SKM-1 (cell line): Measurements from ENCODE around the gene DIAPH2.
"Not testable (repeated sequence)": the region's sequence is repeated elsewhere in the genome, so short reads cannot be mapped to it uniquely, and the experiment has no call there.

Experiments
- DNase-seq: peaks from one replicate; lab custom pipeline; 2025; ENCODE audit not compliant: unreplicated experiment; lab: John Stamatoyannopoulos, UW

DIAPH2 gene

DNA sequence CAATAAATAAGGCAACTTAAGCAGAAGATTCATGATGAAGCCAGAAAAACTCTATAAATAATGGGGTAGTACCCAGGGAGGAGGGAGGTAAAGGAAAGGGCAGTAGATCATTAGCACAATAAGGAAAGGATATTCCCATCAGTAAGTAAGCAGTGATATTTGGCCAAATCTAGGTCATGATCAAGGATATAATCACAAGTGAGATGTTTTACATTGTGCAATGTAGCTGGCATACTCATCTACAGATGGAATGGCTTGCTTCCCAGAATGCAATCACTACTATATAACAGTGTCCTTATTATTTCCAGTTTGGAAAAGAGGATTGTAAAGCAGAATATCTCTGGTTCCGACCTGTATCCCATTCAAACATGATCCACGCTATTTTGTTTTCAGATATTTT lies 682.5 kb downstream of the DIAPH2 start:
- no peak for DNase-seq

DNA sequence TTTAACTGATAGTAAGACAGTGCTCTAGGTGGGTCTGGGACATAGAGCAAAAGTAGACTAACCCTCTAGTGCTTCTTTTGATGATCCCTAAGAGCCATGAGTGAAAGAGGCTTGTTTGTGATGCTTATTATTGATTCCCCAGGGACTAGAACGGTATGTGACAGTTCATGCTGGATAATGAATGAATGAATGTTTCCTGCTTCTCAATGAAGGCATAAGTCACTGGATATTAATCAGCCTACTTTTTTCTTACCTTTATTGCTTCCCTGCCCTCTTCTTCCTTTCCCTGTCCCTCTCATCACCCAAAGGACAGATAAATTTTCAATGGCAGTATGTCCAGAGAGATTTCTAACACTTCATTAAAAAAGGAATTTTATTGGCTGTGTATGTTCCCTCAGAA lies 685.3 kb downstream of the DIAPH2 start:
- no peak for DNase-seq

DNA sequence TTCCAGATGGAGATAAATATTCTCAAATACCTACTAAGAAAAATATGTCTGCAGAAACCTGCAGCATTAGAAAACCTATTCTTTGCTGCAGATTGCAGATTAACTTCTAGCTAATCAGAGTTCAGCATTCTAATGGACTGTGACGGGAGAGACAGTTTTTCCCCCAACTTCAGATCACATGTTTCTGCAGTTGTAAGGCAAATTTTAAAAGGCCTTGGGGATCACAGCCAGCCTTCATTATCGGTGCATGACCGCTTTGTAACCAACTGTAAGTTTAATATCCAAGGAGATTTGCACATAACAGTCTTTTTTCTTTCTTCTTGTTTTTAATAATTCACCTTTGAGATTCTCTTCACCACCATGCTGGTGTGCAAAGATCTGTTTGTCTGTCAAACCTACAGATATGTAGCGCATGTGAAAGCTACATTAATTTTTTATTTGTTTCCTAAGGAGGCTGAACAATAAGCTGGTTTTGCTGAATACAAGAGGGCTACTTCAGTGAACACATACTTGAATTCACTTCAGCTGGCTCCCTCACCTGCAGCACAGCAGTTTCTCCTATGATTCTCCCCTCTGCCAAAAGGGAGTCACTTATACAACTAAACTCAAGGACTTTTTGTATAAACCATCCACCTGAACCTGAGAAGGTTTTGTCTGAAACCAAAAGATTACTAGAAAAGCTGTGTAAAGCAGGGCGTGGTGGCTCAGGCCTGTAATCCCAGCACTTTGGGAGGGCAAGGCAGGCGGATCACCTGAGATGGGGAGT lies 687.5 kb downstream of the DIAPH2 start:
- DNase-seq = no peak

DNA sequence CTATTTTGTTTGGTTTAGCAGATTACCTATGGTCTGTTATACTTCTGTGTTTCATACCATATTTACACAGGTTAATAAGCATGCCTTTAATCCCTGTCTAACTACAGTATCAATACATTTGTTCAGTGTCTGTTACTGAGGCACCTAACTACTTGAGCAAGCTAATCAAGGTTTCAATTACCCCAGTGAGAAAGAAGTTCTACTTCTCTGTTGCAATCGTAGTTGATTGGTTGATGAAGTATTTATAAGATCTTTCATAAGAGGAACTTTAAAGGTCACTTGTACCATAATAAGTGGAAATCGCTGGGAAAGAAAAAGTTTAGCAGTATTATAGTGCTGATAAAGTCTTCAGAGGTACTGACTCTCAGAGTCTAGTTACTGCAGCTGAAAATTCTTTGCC lies 689.6 kb downstream of the DIAPH2 start:
- no peak for DNase-seq

DNA sequence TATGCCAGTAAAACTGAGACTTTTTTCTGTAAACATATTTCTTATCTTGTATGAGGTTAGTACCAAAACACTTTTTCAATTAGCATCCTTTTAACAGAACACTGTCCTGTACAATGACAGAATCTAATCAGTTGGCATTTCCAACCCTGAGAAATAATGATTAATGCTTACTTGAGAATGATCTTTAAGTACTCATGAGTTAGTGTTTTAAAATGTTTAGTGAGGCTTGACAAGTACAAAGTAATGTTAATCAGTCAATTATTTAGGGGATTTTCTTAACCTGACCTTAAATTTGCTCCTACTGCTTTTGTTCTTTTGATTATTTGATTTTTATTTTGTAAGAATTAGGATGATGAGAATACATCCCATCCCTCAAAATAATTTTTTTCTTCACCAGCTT lies 695.6 kb downstream of the DIAPH2 start:
- no peak for DNase-seq

DNA sequence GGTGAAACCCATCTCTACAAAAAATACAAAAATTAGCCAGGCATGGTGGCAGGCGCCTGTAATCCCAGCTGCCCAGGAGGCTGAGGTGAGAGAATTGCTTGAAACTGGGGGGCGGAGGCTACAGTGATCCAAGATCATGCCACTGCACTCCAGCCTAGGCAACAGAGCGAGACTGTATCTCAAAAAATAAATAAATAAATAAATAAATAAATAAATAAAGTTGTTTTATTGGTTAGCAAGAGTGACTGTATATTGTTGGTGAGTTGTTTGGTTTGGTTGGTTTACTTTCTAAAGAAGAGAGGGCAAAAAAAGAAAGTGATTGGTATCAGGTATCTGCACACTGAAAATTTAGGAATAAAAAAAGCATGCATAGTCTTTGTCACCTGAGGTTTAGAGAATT lies 700.0 kb downstream of the DIAPH2 start:
- no peak for DNase-seq

DNA sequence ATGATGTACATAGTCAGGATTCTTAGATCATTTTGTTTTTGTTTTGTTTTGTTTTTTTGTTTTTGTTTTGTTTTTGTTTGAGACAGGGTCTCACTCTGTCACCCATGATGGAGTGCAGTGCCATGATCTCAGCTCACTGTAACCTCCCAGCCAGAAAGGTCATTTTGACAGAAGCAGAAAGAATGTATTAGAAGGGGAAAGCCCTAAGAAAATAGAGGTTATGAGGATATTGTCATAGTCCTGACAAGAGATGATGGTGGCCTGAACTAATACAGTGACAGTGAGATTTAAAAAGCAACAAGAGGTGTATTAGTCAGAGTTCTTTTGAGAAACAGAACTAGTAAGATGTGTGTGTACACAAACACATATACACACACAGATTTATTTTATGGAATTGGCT lies 702.4 kb downstream of the DIAPH2 start:
- no peak for DNase-seq

DNA sequence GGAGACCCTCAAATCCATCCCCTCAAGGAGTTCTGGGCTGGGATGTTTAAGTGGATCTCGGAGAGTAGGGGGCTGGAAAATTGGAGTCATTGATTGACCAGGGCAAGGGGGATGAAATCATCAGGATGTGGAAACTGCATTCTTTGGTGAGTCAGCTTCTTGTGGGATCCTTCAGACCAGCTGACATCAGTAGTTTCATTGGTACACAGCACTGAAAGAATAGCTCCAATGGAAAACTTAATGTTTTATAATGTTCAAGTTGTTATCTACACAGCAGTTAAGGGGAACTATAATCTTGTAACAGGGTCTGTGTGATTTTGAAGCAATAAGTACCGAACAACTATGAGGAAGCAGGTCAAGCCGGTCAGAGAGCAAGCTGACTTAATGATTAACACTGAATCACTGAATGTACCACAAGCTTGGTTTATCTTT lies 705.1 kb downstream of the DIAPH2 start:
- DNase-seq = no peak

DNA sequence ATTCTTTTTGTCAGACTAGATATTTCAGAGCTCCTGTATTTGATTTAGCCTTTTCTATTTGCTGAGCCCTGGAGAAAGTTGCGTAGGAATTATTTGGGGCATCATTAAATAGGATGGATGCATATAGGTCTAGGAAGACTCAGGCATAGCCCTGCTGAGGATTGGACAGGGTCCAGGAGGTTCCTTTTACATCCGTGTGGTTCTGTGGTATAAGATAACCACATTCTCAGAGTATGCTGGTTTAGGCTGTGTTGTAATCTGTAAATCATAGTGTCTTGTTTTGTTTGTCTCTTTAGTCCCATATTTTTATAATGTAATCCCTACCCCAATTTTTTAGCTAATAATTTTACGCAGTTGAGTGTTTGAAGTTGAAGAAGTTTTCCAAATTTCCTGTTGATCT lies 712.7 kb downstream of the DIAPH2 start:
- no peak for DNase-seq

DNA sequence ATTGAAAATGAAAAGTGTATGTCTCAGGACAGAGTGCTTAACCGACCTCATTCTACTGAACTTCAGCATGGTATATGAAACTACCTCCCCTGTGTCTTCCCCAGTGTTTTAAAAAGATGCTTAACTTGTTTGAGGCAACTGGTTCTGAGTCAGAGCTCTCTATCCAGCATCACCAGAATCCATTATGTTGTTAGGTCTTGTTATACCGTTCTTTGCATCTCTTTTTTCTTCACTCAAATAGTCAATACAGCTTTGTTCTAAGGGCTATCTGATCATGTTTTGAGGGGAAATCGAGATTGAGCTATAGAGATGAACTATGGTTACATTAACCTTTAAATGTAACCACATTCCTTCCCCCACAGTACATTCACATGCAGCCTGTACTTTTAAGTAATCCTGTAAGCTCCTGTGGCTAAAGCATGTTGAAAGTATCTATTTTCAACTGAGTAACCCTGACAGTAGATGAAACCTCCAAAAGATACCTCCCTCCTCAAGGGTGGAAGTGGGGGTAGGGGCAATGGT lies 713.4 kb downstream of the DIAPH2 start:
- DNase-seq = no peak

DNA sequence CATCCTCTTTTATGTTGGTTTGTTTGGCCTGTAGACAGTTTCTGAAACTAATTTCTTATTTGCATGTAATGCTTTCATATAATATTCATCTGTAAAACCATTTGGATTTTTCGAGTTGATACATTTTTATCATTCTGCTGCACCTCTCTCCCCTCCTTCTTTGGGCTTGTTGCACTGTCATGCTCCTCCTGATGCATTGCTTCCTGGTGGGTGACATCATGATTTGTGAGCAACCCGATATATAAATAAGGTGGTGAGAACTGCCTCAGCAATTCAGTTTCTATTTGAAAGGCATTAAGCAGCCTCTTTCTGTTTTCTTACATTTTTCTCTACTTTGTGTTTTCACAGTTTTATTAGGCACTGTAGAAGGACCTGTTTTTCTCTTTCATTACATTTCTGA lies 714.8 kb downstream of the DIAPH2 start:
- no peak for DNase-seq

DNA sequence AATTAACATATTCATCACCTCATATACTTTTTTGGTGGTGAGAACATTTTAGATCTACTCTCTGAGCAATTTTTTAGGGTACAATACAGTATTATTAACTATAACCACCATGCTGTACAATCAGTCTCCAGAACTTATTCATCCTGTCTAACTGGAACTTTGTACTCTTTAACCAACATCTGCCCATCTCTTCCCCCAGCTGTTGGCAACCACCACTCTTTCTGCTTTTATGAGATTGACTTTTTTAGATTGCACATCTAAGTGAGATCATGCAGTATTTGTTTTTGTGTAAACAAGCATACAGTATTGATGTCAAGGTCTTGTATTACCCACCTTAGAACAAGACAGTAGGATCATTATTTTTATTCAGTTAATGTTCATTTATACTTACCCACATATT lies 715.9 kb downstream of the DIAPH2 start:
- DNase-seq = no peak

DNA sequence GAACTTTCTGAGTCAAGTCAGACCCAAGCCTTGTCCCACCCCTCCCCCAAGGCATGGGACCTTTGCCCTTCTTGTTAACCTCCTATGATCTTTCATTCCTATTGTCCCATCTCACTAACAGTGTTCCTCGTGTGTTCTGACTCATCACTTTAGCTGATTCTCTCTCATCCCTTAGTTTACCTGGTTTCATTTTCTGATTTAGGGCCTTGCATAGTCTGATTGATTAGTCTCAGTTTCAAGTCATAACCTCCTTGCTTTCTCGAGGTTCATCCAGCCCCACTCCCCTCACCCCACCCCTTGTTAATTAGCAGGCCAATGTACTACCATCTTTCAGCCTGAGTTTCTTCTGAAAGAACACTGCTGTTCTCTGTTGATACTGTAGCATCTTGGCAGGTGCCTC lies 716.5 kb downstream of the DIAPH2 start:
- DNase-seq = no peak

DNA sequence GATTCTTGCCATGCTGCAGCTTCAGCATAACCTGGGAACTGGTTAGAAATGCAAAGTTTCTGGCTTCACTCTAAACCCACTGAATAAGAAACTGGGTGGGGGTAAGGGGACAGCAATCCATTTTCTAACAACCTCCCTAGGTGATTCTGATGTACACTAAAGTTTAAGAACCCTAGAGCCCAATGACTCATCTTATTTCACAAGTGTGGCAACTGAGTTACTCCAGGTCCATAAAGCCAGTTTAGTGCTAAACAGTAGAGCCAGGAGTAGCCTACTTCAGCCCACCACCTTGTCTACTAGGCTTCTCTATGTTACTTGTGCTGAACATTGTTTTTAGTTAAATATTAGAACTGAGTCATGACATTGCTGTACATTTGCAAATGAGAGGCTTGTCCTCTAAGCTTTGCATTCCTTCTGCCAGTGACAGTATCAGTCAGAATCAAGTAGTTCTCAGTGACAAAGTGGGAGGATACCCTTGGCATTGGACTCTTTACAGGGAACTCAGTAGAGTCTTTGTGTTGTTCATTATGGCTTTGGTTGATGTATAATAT lies 717.0 kb downstream of the DIAPH2 start:
- no peak for DNase-seq

DNA sequence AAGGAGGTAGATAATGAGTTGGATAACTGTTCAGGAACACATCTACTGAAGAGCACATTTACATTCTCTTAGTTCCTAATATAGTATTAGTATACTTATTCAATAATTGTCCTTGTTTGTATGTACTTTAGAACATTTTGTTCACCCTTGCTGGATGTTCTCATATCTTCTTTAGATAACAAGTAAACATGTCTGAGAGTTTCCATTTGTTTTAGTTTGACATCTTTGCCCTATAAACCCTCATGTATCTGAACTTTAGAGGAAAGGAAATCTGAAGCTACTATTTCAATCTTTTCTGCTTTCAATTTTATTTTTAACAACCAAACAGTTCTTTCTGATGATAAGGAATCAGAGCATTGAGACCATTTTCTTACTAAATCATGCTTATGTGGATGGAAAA lies 717.7 kb downstream of the DIAPH2 start:
- no peak for DNase-seq

DNA sequence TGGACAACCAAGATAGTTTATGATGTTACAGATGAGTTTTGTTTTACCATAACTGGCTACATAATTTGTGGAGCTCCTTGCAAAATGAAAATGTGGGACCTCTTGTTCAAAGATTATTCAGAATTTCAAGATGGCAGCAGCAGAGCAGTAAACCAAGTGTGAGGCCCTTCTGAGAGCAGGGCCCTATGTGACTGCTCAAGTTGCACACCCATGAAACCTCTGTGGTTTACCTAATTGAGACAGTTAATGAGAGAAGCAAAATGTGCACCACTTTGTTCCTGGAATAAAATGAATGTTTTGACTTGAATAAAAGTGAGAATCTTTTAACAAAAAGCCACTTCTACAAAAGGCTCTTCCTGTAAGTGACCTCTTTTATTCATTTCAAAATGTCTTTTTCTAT lies 718.3 kb downstream of the DIAPH2 start:
- no peak for DNase-seq

DNA sequence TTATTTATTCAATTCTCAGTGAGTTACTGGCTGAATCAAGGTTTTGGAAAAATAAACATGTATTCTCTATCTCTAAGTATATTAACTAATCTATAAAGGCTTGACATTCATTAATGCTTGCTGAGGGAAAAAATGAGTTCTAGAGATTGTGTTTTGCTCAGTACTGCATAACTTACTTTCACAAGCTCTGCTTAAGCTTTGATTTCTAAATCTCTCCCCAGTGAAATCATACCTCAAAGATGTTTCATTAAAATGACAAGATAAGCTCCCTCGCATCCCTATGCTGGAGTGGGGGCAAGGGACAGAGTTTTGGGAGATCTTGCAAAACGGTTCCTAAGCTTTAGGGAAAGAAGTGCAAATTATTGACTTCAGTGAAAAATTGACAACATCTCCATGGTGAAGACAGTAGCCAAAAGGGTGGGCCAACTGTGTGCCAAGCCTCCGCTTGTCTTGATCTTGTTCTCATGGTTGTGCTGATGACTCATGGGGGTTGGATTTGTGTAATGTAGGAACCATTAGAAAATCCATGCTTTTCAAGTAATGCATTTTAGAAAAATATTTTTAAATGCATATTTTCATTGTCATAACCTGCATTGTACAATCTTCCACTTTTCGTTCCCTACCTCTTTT lies 720.5 kb downstream of the DIAPH2 start:
- DNase-seq = no peak

DNA sequence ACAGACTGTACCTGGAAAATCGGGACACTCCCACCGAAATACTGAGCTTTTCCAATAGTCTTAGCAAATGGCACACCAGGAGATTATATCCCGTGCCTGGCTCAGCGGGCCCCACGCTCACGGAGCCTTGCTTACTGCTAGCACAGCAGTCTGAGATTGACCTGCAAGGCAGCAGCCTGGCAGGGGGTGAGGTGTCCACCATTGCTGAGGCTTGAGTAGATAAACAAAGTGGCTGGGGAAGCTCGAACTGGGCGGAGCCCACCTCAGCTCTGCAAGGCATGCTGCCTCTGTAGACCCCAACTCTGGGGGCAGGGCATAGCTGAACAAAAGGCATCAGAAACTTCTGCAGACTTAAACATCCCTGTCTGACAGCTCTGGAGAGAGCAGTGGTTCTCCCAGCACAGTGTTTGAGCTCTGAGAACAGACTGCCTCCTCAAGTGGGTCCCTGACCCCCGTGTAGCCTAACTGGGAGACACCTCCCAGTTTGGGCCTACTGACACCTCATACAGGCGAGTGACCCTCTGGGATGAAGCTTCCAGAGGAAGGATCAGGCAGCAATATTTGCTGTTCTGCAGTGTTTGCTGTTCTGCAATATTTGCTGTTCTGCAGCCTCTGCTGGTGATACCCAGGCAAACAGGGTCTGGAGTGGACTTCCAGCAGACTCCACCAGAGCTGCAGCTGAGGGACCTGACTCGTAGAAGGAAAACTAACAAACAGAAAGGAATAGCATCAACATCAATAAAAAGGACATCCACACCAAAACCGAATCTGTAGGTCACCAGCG lies 725.2 kb downstream of the DIAPH2 start:
- DNase-seq = not testable (repeated sequence)

DNA sequence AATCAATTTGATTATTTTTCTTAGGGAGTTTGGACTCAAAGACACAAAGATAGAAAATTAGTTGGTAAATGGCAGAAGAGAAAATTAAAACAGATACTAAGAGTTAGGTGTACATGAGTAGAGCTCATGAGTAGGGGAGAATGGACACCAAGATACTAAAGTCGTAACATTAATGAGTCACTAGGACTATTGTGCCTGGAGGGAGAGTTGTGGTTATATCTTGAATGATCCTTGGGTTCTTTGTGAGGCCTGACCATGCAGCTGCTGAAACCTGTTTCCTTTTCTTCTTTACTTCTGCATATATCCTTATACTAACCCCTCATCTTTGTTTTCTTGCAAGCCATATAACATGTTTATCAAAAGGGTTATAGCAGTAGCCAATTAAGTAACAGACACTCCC lies 731.8 kb downstream of the DIAPH2 start:
- no peak for DNase-seq

DNA sequence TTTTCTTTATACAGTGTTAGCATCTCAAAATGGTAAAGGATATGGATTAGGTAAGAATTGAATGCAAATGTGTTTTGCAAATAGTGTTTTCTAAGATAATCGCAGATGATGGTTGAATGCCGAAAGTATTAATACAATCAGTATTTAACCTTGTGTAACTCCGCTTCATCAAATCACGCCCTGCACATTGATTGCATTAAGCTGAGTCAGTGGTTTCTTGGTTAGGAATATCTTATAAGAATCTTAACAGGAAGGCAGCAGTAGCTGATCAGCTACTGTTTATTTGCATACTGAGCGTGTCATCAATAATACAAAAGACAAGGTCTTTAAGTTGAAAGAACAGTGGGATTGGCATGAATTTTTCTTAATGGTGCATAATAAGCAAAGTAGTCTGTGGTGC lies 744.5 kb downstream of the DIAPH2 start:
- DNase-seq = no peak

DNA sequence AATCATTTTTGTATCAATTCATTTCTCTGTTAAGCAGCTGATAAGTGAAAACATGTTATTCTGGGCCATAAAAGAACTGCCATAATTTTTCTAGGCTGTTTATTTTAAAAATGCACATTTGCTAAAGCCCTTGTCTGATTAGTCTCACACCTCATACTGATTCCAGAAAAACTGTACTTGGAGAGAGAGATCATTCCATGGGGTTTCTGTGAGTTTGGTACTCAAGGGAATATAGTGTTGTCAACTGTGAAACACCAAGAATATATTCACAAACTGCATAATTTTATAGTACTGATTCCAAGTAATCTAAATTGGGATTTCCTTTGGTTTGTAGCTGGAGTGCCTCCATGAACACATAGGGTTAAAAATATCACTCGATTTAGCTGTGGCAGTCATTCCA lies 746.6 kb downstream of the DIAPH2 start:
- no peak for DNase-seq
